ENCODE measurements around the gene ZNF423. TPM values are rescaled to one million over a fixed set of nuclear protein-coding genes. Genes with fewer than 3 reads are reported as not detected.

The ZNF423 gene
- polyA plus RNA-seq, 1 of the 3 experiments (the other 2 are of a cell fraction) = 1.2 TPM

- Histone ChIP-seq H3K4me1 (ENCODE audit: control insufficient read depth in 1 of 2, insufficient read depth in 2 of 2, low read depth in 1 of 2, low read length in 1 of 2) (peaks cover 0 to 60% of the 10 kb centered on the region in 2 experiments; a peak in 2 of 4 replicates), H3F3A (replicated peaks; ENCODE audit: insufficient read depth) (no peaks in the 10 kb centered on the region), H3K79me2 (ENCODE audit: insufficient read depth) (no peaks in the 10 kb centered on the region), H3K4me3 (ENCODE audit: low read depth in 2 of 2, low read length in 1 of 2) (no peak overlapping the region), H3K4me2 (no peak overlapping the region), H3K27ac (ENCODE audit: low read depth in 2 of 2, low read length in 1 of 2) (peak overlapping the region in 1 of 2 experiments; percentile 43; a peak in 1 of 4 replicates), H3K36me3 (replicated peaks in 1 of 2; ENCODE audit: control insufficient read depth in 1 of 2, insufficient read depth in 2 of 2, low read length in 1 of 2) (no peaks in the 10 kb centered on the region), H4K20me1 (ENCODE audit: insufficient read depth) (no peaks in the 10 kb centered on the region), H3K9me2 (no peaks in the 10 kb centered on the region), H3K27me3 (ENCODE audit: insufficient read depth) (no peaks in the 10 kb centered on the region), H3K9me3 (no peaks in the 10 kb centered on the region), H2AFZ (ENCODE audit: low read depth) (no peak overlapping the region), H3K9ac (no peak overlapping the region)
- WGBS (ENCODE audit: low lambda C conversion rate) = 60% methylated on average over 6 of the region's 7 CpGs
- TF ChIP-seq ZBTB33 (IDR thresholded peaks at IDR 0.05; ENCODE audit: borderline replicate concordance, low read depth) (no peak), FOXM1 (IDR thresholded peaks at IDR 0.05; ENCODE audit: low read depth) (no peak), RFX5 (IDR thresholded peaks at IDR 0.05; ENCODE audit: low read length) (no peak), USF1 (IDR thresholded peaks at IDR 0.05; ENCODE audit: borderline replicate concordance, low read depth) (no peak), PBX3 (IDR thresholded peaks at IDR 0.05) (no peak), RXRA (IDR thresholded peaks at IDR 0.05; ENCODE audit: borderline replicate concordance, low read depth) (no peak), NRF1 (IDR thresholded peaks at IDR 0.05; ENCODE audit: low read depth, low read length) (no peak), SMC3 (IDR thresholded peaks at IDR 0.05; ENCODE audit: low read depth, low read length) (no peak), TAF1 (IDR thresholded peaks at IDR 0.05; ENCODE audit: borderline replicate concordance, low read depth, low read length) (no peak), FOXJ3 (CRISPR knock-in tag; IDR thresholded peaks at IDR 0.05) (no peak), JUND (IDR thresholded peaks at IDR 0.05) (no peak), MEF2A (IDR thresholded peaks at IDR 0.05; ENCODE audit: borderline replicate concordance, low read depth) (no peak)
- no peak for DNase-seq
- ChIA-PET CTCF (interaction anchor here (1.2 to 1.5 kb wide), 3 partner anchors 30 to 141 kb away, joined by 3 to 8 read pairs (median 6); no protein-coding TSS in a partner anchor), POLR2A (no interaction called here)
Observed at GRCh38 chr16:49521734-49522325, 334.1 kb downstream of the ZNF423 start.

GRCh38 chr16:49520492-49521038, 335.3 kb downstream of the ZNF423 start:
- H3K79me2 ChIP-seq (ENCODE audit: insufficient read depth) = no peaks in the 10 kb centered on the region
- H3K4me3 ChIP-seq (ENCODE audit: low read depth in 2 of 2, low read length in 1 of 2) = no peak overlapping the region
- no peaks in the 10 kb centered on the region for H3F3A ChIP-seq (replicated peaks; ENCODE audit: insufficient read depth)
- no peaks in the 10 kb centered on the region for H3K27me3 ChIP-seq (ENCODE audit: insufficient read depth)
- H3K4me1 ChIP-seq (ENCODE audit: control insufficient read depth in 1 of 2, insufficient read depth in 2 of 2, low read depth in 1 of 2, low read length in 1 of 2) = peaks cover 0 to 62% of the 10 kb centered on the region in 2 experiments; a peak in 2 of 4 replicates
- no peak for DNase-seq
- H4K20me1 ChIP-seq (ENCODE audit: insufficient read depth) = no peaks in the 10 kb centered on the region
- ChIA-PET CTCF (interaction anchor here (1.1 to 1.7 kb wide), 6 partner anchors 13 to 112 kb away, joined by 3 to 8 read pairs (median 4); no protein-coding TSS in a partner anchor), POLR2A (no interaction called here)
- no peak overlapping the region; a peak in 1 of 4 replicates for H3K27ac ChIP-seq (ENCODE audit: low read depth in 2 of 2, low read length in 1 of 2)
- no peak overlapping the region for H2AFZ ChIP-seq (ENCODE audit: low read depth)
- H3K4me2 ChIP-seq = no peak overlapping the region
- no peaks in the 10 kb centered on the region for H3K9me3 ChIP-seq
- no peaks in the 10 kb centered on the region for H3K9me2 ChIP-seq
- H3K9ac ChIP-seq = no peak overlapping the region
- WGBS (ENCODE audit: low lambda C conversion rate) = 70% methylated on average over 8 of the region's 8 CpGs
- H3K36me3 ChIP-seq (replicated peaks in 1 of 2; ENCODE audit: control insufficient read depth in 1 of 2, insufficient read depth in 2 of 2, low read length in 1 of 2) = no peaks in the 10 kb centered on the region
- no peak for TF ChIP-seq JUND (IDR thresholded peaks at IDR 0.05)
- TF ChIP-seq NRF1 (IDR thresholded peaks at IDR 0.05; ENCODE audit: low read depth, low read length) = no peak
- TF ChIP-seq YY1 (IDR thresholded peaks at IDR 0.05; ENCODE audit: low read depth) = no peak
- TF ChIP-seq SIN3A (IDR thresholded peaks at IDR 0.05; ENCODE audit: borderline replicate concordance, low read depth, low read length) = no peak
- no peak for TF ChIP-seq REST (IDR thresholded peaks at IDR 0.05; ENCODE audit: low read depth, low read length)
- no peak for TF ChIP-seq FOSL2 (IDR thresholded peaks at IDR 0.05; ENCODE audit: borderline replicate concordance, low read depth)
- no peak for TF ChIP-seq ZBTB33 (IDR thresholded peaks at IDR 0.05; ENCODE audit: borderline replicate concordance, low read depth)
- TF ChIP-seq FOXM1 (IDR thresholded peaks at IDR 0.05; ENCODE audit: low read depth) = no peak
